Suprapubic skin (tissue), 4 donors: ENCODE measurements around the gene USP36. TPM values are rescaled to one million over a fixed set of nuclear protein-coding genes. Genes with fewer than 3 reads are reported as not detected.

ENCODE experiments used
- DNase-seq, 2 donors: peaks; one replicate each; pipeline ENCODE4 v3.0.0-alpha.2; 2019; ENCODE audit warnings: low spot score in 2 of 2
- H3K27ac ChIP-seq: fragments of 200-600 bp; sonication (generic); one replicate; pipeline ENCODE4 v1.5.1; 2019
- H3K27me3 ChIP-seq: fragments of 200-600 bp; sonication (generic); one replicate; pipeline ENCODE4 v1.5.1; 2019
- H3K36me3 ChIP-seq: fragments of 200-600 bp; sonication (generic); one replicate; pipeline ENCODE4 v1.5.1; 2019
- H3K4me1 ChIP-seq: fragments of 200-600 bp; sonication (generic); one replicate; pipeline ENCODE4 v1.5.1; 2019
- H3K4me3 ChIP-seq: fragments of 200-600 bp; sonication (generic); one replicate; pipeline ENCODE4 v1.5.1; 2019; ENCODE audit warnings: mild to moderate bottlenecking
- H3K9me3 ChIP-seq: fragments of 200-600 bp; sonication (generic); one replicate; pipeline ENCODE4 v1.5.1; 2019
- CTCF ChIP-seq, 2 donors: fragments of 200-600 bp in 1 of 2; fragments of 450-650 bp in 1 of 2; sonication (generic) in 1 of 2; IDR thresholded peaks; one replicate each; pipeline ENCODE4 v1.5.1; 2016 to 2019; ENCODE audit warnings: antibody characterized with exemption in 2 of 2, mild to moderate bottlenecking in 1 of 2, moderate library complexity in 1 of 2
- EP300 ChIP-seq: sonication (generic); formaldehyde crosslinking; IDR thresholded peaks from one replicate; pipeline ENCODE4 v1.6.1; 2017; ENCODE audit warnings: antibody characterized with exemption
- POLR2A ChIP-seq, 2 donors: fragments of 450-650 bp; IDR thresholded peaks; one replicate each; pipeline ENCODE4 v1.6.1; 2017; ENCODE audit warnings: antibody characterized with exemption in 2 of 2, mild to moderate bottlenecking in 2 of 2, moderate library complexity in 2 of 2
- POLR2AphosphoS5 ChIP-seq, 3 donors: sonication (generic); formaldehyde crosslinking; IDR thresholded peaks; one replicate each; pipeline ENCODE4 v1.6.1; 2017; ENCODE audit warnings: antibody characterized with exemption in 3 of 3
- WGBS: methylation state at CpG from one replicate; pipeline ENCODE4 v1.1.5; 2018; 5-methylcytosine and 5-hydroxymethylcytosine counted together
- total RNA-seq, 4 donors: library from RNA; depleted of rRNA; stranded (reverse); fragments of >200 nt; gene quantifications; one replicate each; pipeline ENCODE4 v1.1.0, GENCODE V29; 2016

USP36 gene
- total RNA-seq, 4 donors from 2014 or later = 60.1 to 118 (median 74.4) TPM

DNA sequence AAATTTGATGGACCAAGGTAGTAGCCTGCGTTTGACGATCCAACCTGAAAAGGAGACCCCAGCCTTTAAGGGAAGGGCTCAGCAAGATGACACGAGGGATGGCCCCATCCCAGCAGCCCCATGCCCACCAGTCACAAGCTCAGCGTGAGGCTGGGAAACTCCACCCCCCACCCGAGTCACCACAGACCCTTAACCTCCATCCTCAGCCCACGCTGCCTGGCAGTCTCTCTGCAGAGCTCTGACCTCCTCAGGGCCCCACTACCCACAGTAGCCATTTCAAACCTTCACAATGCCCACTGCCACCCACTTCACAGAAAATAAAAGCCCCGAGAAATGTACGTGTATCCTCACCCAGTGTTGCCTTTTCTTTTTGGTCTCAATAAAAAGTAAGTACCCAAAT is 18.7 kb downstream of the USP36 start:
- no peaks in the 10 kb centered on the region for H3K27me3 ChIP-seq
- no peaks in the 10 kb centered on the region for H3K9me3 ChIP-seq
- peaks cover 10% of the 10 kb centered on the region for H3K4me1 ChIP-seq
- 95% methylated on average over 8 of the region's 8 CpGs for WGBS
- H3K27ac ChIP-seq = no peak overlapping the region
- no peak overlapping the region for H3K4me3 ChIP-seq
- DNase-seq = no peak
- TF ChIP-seq POLR2AphosphoS5 (IDR thresholded peaks at IDR 0.05) (no peak), CTCF (IDR thresholded peaks at IDR 0.05) (no peak), EP300 (no peak), POLR2A (IDR thresholded peaks at IDR 0.05) (no peak)
- peaks cover 100% of the 10 kb centered on the region for H3K36me3 ChIP-seq

- no peak for TF ChIP-seq EP300
- TF ChIP-seq CTCF (IDR thresholded peaks at IDR 0.05) = no peak
- no peak for TF ChIP-seq POLR2AphosphoS5 (IDR thresholded peaks at IDR 0.05)
- no peak for TF ChIP-seq POLR2A (IDR thresholded peaks at IDR 0.05)
- no peak overlapping the region for H3K4me3 ChIP-seq
- H3K9me3 ChIP-seq = no peaks in the 10 kb centered on the region
- peaks cover 7% of the 10 kb centered on the region for H3K4me1 ChIP-seq
- no peak for DNase-seq
- no peaks in the 10 kb centered on the region for H3K27me3 ChIP-seq
- WGBS = 92% methylated on average over 13 of the region's 13 CpGs
- H3K36me3 ChIP-seq = peaks cover 100% of the 10 kb centered on the region
- no peak overlapping the region for H3K27ac ChIP-seq
Measured at GRCh38 chr17:78820841-78821240, 19.8 kb downstream of the USP36 start.

GRCh38 chr17:78819806-78820792 is 20.5 kb downstream of the USP36 start:
- Histone ChIP-seq H3K4me3 (no peak overlapping the region), H3K36me3 (peaks cover 100% of the 10 kb centered on the region), H3K4me1 (peaks cover 7% of the 10 kb centered on the region), H3K27ac (peak overlapping the region; percentile 56), H3K27me3 (no peaks in the 10 kb centered on the region), H3K9me3 (no peaks in the 10 kb centered on the region)
- TF ChIP-seq EP300 = no peak
- no peak for TF ChIP-seq POLR2A (IDR thresholded peaks at IDR 0.05)
- TF ChIP-seq CTCF (IDR thresholded peaks at IDR 0.05) = no peak
- no peak for TF ChIP-seq POLR2AphosphoS5 (IDR thresholded peaks at IDR 0.05)
- WGBS = 91% methylated on average over 18 of the region's 18 CpGs
- DNase-seq = no peak

DNA sequence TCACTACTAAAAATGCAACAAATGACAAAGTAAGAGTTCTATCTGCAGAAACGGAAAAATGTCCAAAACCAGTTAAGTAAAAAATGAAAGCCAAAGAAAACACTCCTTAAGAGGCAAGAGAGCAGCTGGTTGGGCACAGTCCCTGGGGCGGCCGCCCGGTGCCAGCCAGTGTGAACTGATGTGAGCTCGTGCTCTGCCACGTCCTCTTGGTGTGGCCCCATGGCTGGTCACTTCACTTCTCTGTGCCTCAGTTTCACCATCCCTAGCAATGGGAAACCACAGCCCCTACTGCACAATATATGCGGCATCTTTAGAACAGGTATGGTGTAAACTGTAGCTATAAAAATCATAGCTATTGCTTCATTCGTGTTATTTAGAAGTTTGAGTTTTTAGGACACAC is 21.2 kb downstream of the USP36 start:
- Histone ChIP-seq H3K4me1 (peaks cover 7% of the 10 kb centered on the region), H3K27me3 (no peaks in the 10 kb centered on the region), H3K4me3 (no peak overlapping the region), H3K36me3 (peaks cover 100% of the 10 kb centered on the region), H3K27ac (peak overlapping the region; percentile 56), H3K9me3 (no peaks in the 10 kb centered on the region)
- WGBS = 77% methylated on average over 8 of the region's 8 CpGs
- TF ChIP-seq EP300 (no peak), POLR2AphosphoS5 (IDR thresholded peaks at IDR 0.05) (no peak), POLR2A (IDR thresholded peaks at IDR 0.05) (no peak), CTCF (IDR thresholded peaks at IDR 0.05) (no peak)
- no peak for DNase-seq

DNA sequence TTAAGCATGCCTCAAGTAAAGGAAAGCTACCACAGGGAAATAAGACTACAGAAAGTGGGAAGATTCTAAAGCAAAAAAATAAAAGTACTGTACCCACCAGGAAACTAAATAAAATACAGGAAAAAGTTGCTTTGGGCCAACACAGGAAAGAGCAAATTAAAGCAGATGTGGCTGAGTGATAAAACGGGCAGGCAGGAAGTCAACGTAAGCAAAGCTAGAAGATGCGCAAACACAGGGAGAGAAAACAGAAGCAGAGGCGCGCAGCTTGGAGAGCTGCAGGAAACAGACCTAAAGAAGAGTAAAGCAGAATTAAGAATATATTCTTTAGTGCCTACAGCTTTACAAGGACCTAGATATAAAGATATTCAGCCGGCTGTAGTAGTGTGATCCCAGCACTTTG is 21.7 kb downstream of the USP36 start:
- peaks cover 100% of the 10 kb centered on the region for H3K36me3 ChIP-seq
- WGBS = 57% methylated on average over 6 of the region's 6 CpGs
- no peak overlapping the region for H3K4me3 ChIP-seq
- H3K27me3 ChIP-seq = no peaks in the 10 kb centered on the region
- TF ChIP-seq CTCF (IDR thresholded peaks at IDR 0.05) (no peak), POLR2A (IDR thresholded peaks at IDR 0.05) (no peak), EP300 (no peak), POLR2AphosphoS5 (IDR thresholded peaks at IDR 0.05) (no peak)
- H3K4me1 ChIP-seq = peaks cover 7% of the 10 kb centered on the region
- peak overlapping the region; percentile 56 for H3K27ac ChIP-seq
- no peaks in the 10 kb centered on the region for H3K9me3 ChIP-seq
- DNase-seq = no peak
